ENCODE data around the gene POLE. TPM values are rescaled to one million over a fixed set of nuclear protein-coding genes. Genes with fewer than 3 reads are reported as not detected.

The POLE gene
- total RNA-seq, 1 experiment from 2014 or later, result 144 TPM

DNA sequence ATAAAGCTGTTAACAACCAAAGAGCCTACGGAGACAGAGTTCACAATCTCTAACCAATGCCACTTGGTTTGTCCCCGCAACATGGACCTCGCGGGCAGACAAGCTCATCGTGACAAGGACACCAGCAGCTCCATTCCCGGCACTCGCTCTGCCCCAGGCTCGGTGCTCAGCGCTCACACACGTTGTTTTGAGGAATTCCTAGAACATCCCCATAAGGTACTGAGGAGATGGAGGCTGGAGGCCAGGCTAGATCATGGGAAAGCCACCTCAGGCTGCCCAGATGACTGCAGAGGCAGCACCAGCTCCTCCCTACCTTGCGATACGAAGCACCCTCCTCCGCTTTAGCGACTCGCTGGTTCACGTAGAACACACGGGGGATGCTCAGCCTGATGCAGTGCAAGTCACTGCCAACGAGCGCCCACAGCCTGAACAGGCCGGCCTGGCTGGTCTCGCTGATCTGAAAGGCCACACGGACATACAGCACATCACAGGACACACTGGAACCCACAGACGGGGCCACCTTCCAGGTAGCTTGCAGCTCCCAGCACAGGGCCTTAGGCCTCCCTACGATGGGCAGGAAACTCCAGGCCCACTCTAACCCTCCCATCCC, 38.4 kb downstream of the POLE start:
- no peak overlapping the region for H3K27ac Mint-ChIP-seq
- no peaks in the 10 kb centered on the region for H3K4me1 Mint-ChIP-seq
- peaks cover 61% of the 10 kb centered on the region for H3K36me3 Mint-ChIP-seq
- no peak for TF ChIP-seq AFF4 (CRISPR knock-in tag; IDR thresholded peaks at IDR 0.05; ENCODE audit: borderline replicate concordance)
- no peak for DNase-seq (ENCODE audit: low spot score)
- CTCF ChIA-PET, result interaction anchor here (0.6 to 1.4 kb wide), 2 partner anchors 10 to 13 kb away, joined by 4 to 5 read pairs; no protein-coding TSS in a partner anchor
- no peak for ATAC-seq
- H3K27me3 Mint-ChIP-seq (ENCODE audit: low read depth), result no peaks in the 10 kb centered on the region
- POLR2A ChIA-PET, result no interaction called here
- H3K9me3 Mint-ChIP-seq, result no peaks in the 10 kb centered on the region
- H3K4me3 Mint-ChIP-seq, result no peak overlapping the region

- DNase-seq (ENCODE audit: low spot score) (no peak), ATAC-seq (no peak)
- Mint-ChIP-seq H3K27ac (no peak overlapping the region), H3K27me3 (ENCODE audit: low read depth) (no peaks in the 10 kb centered on the region), H3K4me1 (no peaks in the 10 kb centered on the region), H3K4me3 (no peak overlapping the region), H3K9me3 (no peaks in the 10 kb centered on the region), H3K36me3 (peaks cover 58% of the 10 kb centered on the region)
- TF ChIP-seq ZBTB21 (CRISPR knock-in tag; IDR thresholded peaks at IDR 0.05; ENCODE audit: borderline replicate concordance), result no peak
- TF ChIP-seq, protein P1, sequence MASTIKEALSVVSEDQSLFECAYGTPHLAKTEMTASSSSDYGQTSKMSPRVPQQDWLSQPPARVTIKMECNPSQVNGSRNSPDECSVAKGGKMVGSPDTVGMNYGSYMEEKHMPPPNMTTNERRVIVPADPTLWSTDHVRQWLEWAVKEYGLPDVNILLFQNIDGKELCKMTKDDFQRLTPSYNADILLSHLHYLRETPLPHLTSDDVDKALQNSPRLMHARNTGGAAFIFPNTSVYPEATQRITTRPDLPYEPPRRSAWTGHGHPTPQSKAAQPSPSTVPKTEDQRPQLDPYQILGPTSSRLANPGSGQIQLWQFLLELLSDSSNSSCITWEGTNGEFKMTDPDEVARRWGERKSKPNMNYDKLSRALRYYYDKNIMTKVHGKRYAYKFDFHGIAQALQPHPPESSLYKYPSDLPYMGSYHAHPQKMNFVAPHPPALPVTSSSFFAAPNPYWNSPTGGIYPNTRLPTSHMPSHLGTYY (CRISPR knock-in tag; IDR thresholded peaks at IDR 0.05), result no peak
- no peak for TF ChIP-seq EMX1 (CRISPR knock-in tag; IDR thresholded peaks at IDR 0.05)
- TF ChIP-seq TCF7 (CRISPR knock-in tag; IDR thresholded peaks at IDR 0.05; ENCODE audit: low read depth), result no peak
- TF ChIP-seq ETV6 (CRISPR knock-in tag; IDR thresholded peaks at IDR 0.05), result no peak
- TF ChIP-seq ZNF671 (CRISPR knock-in tag; IDR thresholded peaks at IDR 0.05), result no peak
- no peak for TF ChIP-seq MYBL2 (CRISPR knock-in tag; IDR thresholded peaks at IDR 0.05)
- TF ChIP-seq OVOL2 (CRISPR knock-in tag; IDR thresholded peaks at IDR 0.05; ENCODE audit: borderline replicate concordance), result no peak
- POLR2A ChIA-PET, result no interaction called here
- CTCF ChIA-PET, result interaction anchor here (1.4 kb wide), 1 partner anchor 9 kb away, joined by 5 read pairs; no protein-coding TSS in a partner anchor
These were observed 39.3 kb downstream of the POLE start for GRCh38 chr12:132647858-132648257.

- ATAC-seq (no peak), DNase-seq (ENCODE audit: low spot score) (no peak)
- Mint-ChIP-seq H3K4me1 (no peaks in the 10 kb centered on the region), H3K4me3 (no peak overlapping the region), H3K27ac (no peak overlapping the region), H3K9me3 (no peaks in the 10 kb centered on the region), H3K36me3 (peaks cover 57% of the 10 kb centered on the region), H3K27me3 (ENCODE audit: low read depth) (no peaks in the 10 kb centered on the region)
- ChIA-PET POLR2A (no interaction called here), CTCF (no interaction called here)
- TF ChIP-seq NFYB (CRISPR knock-in tag; conservative IDR thresholded peaks at IDR 0.05; ENCODE audit: low read depth), result no peak
- TF ChIP-seq GTF2I (CRISPR knock-in tag; conservative IDR thresholded peaks at IDR 0.05), result no peak
- TF ChIP-seq JUN (CRISPR knock-in tag; IDR thresholded peaks at IDR 0.05), result no peak
- TF ChIP-seq CREM (CRISPR knock-in tag; IDR thresholded peaks at IDR 0.05), result no peak
- TF ChIP-seq E2F4 (CRISPR knock-in tag; IDR thresholded peaks at IDR 0.05; ENCODE audit: borderline replicate concordance, low read depth), result no peak
- no peak for TF ChIP-seq RORB (CRISPR knock-in tag; IDR thresholded peaks at IDR 0.05)
- TF ChIP-seq GABPB1 (CRISPR knock-in tag; IDR thresholded peaks at IDR 0.05), result no peak
- no peak for TF ChIP-seq JAZF1 (CRISPR knock-in tag; IDR thresholded peaks at IDR 0.05)
- TF ChIP-seq TP53 (CRISPR knock-in tag; IDR thresholded peaks at IDR 0.05), result no peak
- TF ChIP-seq ZNF425 (CRISPR knock-in tag; conservative IDR thresholded peaks at IDR 0.05), result no peak
- TF ChIP-seq ETV6 (CRISPR knock-in tag; IDR thresholded peaks at IDR 0.05), result no peak
- TF ChIP-seq ZNF423 (CRISPR knock-in tag; IDR thresholded peaks at IDR 0.05), result no peak
- no peak for TF ChIP-seq OVOL2 (CRISPR knock-in tag; IDR thresholded peaks at IDR 0.05; ENCODE audit: borderline replicate concordance)
- TF ChIP-seq, protein P2, sequence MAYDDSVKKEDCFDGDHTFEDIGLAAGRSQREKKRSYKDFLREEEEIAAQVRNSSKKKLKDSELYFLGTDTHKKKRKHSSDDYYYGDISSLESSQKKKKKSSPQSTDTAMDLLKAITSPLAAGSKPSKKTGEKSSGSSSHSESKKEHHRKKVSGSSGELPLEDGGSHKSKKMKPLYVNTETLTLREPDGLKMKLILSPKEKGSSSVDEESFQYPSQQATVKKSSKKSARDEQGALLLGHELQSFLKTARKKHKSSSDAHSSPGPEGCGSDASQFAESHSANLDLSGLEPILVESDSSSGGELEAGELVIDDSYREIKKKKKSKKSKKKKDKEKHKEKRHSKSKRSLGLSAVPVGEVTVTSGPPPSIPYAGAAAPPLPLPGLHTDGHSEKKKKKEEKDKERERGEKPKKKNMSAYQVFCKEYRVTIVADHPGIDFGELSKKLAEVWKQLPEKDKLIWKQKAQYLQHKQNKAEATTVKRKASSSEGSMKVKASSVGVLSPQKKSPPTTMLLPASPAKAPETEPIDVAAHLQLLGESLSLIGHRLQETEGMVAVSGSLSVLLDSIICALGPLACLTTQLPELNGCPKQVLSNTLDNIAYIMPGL (CRISPR knock-in tag; IDR thresholded peaks at IDR 0.05), result no peak
These were observed 40.3 kb downstream of the POLE start for GRCh38 chr12:132646850-132647249.

All from WTC11 (cell line).